NCI-H2107 treated with DMSO at 0.1 percent for 48 hours (cell line): ENCODE measurements around the gene CDK14.

Source experiments
- DNase-seq: peaks from one replicate; lab custom pipeline; 2025; ENCODE audit not compliant: unreplicated experiment; lab: John Stamatoyannopoulos, UW

Gene CDK14

GRCh38 chr7:90595801-90596670 lies at the start of gene CDK14:
Gene CDK14, plus strand, starts transcription at chr7:90596321. Its CDS starts 307 bp downstream, at chr7:90596628.
- no peak for DNase-seq

GRCh38 chr7:90551036-90551435 lies 45.1 kb upstream of the CDK14 start:
- DNase-seq = no peak

GRCh38 chr7:90552521-90552920 lies 43.6 kb upstream of the CDK14 start:
- DNase-seq = no peak

DNA sequence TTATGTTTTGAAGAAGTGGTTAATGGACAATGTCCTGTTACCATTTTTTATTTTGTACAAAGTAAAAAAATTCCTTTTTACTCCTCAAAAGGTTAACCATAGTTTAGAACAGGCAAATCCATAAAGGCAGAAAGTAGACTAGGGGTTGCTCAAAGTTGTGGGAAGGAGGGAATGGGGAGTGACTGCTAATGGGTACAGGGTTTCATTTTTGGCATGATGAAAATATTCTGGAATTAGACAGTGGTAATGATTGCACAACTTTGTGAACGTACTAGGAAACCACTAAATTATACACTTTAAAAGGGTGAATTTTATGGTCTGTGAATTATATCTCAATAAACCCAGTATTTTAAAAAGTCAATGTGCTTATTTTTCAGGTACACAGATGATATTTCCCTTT lies 35.4 kb upstream of the CDK14 start:
- DNase-seq = no peak

DNA sequence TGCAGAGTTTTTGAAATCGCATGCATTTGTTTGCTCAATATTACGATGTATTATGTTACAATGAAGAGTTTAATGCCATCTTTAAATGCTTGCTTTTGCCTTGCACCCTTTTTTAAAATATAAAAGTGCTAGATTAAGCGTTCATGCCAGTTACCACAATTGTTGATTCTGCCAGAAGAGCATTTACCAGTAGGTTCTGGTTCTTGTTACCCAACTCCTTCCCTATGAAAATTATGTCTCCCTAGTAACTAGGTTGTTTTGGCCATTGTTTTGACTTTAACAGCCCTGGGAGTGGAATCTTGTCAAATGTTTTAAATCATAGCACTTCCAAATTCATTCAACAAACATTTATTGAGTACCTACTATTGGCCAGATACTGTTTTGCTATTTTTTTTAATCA lies 32.8 kb upstream of the CDK14 start:
- peak; percentile 43 for DNase-seq

GRCh38 chr7:90564455-90564854 lies 31.7 kb upstream of the CDK14 start:
- DNase-seq = no peak

- DNase-seq = no peak
Observed at GRCh38 chr7:90568213-90568612, 27.9 kb upstream of the CDK14 start.

DNA sequence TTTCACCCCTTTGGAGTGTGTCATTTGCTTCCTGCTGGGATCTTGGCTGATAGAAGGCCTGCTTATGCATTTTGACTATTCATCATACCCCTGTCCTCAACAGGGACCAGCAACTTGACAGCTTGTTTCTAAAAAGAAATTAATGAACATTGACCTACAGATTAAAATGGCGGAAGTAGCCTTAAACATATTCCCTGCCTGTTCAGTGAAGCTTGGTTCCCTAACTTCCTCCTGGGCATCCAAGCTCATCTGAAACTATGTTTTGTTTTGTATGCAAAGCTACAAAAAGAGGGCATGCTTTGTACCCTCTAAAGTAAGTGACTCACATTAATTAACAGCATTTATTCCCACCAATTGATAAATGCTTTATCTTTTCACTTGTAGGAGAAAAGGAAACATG lies 26.8 kb upstream of the CDK14 start:
- DNase-seq = no peak

DNA sequence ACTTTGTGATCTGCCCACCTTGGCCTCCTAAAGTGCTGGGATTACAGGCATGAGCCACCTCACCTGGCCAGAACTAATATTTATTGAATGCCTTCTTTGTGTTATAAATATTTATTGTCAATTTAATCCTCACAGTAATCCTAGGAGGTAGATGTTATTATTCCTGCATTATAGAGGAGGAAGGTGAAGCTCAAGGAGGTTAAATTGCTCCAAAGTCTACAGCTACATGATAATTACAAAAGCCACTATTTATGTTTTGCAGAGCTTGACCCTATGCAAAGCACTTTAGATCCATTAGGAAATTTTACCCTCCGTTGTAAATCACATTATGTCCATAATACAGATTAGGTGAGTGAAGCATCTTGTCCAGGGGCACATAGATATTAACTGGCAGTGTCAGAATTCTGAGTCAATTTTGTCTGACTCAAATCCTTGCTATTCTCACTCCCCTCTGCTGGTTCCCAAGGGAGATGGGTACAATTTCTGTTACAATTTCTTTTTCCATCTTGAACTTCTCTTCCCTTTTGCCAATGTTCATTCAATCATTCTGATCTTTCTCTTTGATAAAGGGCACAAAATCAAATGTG lies 25.7 kb upstream of the CDK14 start:
- no peak for DNase-seq

DNA sequence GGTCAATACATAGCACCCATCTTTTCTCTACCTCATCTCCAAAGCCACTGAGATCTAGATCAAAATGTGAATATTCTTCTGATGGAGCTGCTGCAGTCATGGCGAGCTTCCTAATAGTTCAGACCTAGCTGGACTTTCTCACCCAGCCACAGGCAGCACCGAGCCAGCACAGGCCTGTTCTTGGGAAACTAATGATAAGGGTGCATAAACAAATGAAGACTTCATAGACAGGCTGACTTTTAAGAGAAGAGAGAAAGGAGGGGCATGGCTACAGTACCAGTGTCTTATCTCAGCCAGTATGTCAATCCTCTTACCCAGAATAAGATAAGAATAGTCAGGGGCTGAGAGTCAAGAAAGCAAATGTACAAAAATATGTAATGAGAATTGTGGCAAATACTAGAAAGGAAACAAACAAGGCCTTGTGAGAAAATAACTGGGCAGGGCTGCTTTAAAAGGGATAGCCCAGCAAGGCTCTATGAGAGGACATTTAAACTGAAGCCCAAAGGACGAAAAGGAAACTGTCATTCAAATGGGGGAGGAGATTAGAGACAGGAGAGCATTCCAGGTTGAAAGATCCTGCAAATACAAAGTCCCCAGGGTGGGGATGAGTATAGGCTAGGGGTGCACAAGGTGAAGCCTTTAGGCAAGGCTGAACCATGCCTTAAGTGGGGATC lies 21.8 kb upstream of the CDK14 start:
- no peak for DNase-seq

GRCh38 chr7:90574820-90575187 lies 21.3 kb upstream of the CDK14 start:
- DNase-seq = no peak

GRCh38 chr7:90579181-90579688 lies 16.9 kb upstream of the CDK14 start:
- no peak for DNase-seq

- DNase-seq = no peak
Observed at GRCh38 chr7:90580051-90580450, 16.1 kb upstream of the CDK14 start.

GRCh38 chr7:90582164-90582563 lies 14.0 kb upstream of the CDK14 start:
- DNase-seq = no peak

DNA sequence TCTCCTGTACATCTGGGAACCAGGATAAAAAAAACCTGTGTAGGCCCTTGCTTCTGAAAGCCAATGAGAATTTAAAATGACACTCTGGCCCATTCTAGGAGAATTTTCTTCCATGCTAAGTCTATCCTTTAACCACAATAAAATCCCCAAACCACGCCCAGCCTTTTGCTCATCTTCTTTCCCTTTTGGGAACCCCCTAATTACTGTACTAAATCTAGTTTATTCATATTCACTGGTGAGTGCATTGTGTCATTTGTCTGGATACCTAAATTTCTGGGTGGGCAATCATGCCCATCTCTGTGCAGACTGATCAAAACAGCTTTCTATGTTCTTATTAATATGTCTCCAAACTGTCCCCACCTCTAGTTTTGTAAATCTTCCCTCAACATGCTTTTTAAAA lies 11.7 kb upstream of the CDK14 start:
- no peak for DNase-seq

GRCh38 chr7:90586091-90586490 lies 10.0 kb upstream of the CDK14 start:
- DNase-seq = no peak

GRCh38 chr7:90587766-90588165 lies 8.4 kb upstream of the CDK14 start:
- DNase-seq = no peak

GRCh38 chr7:90592033-90592432 lies 4.1 kb upstream of the CDK14 start:
- DNase-seq = no peak

DNA sequence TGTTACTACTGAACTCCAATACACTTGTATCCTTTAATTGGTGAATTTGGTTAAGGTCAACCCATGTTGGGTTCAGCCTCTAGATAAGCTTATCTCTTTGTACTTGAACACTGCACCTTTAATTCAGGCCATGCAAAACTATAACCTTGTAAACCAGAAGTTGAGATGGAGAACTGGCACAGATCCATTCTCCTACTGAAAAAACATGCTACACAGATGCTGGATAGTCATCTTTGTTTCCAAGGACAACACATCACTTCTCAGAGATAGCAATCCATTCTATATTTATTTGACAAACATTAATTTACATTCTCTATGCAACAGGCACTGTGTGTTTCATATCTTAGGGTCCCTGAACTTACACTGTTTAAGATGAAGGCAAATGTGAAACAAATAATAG lies 2.9 kb upstream of the CDK14 start:
- no peak for DNase-seq

DNA sequence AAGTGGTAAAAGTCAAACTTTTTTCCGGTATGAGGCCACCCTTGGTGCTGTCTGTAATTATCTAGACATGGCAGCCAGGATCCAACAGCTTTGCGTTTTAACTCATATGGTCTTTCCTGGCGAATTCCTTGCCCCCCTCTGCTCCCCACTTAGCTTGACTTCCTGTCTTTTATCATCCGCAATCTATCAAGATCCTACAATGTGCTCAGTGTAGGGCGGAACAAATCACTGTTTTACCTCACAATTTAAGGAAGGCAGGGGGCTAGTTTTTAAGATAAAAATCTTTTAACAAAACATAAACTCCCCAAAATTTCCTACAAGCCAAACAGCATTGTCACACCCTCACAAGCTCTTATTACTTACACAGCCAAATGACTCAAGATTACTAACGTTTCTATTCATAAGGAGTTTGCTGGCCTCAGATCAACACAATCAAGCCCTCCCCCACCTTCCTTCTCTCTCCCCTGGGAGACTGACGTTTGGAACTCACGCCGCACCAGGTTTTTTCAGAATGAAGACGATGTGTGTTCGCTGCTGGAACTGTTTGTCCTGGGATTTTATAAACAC lies 1.3 kb upstream of the CDK14 start:
- no peak for DNase-seq

- DNase-seq = no peak
Observed at GRCh38 chr7:90595342-90595800, 750 bp upstream of the CDK14 start.
